ENCODE data around the gene TRAK1. TPM values are rescaled to one million over a fixed set of nuclear protein-coding genes. Genes with fewer than 3 reads are reported as not detected.
A peak's percentile ranks its signal among the peaks of the same experiment; 100 is the strongest.

The TRAK1 gene
- total RNA-seq, 1 experiment from 2014 or later = 41.0 TPM

DNA sequence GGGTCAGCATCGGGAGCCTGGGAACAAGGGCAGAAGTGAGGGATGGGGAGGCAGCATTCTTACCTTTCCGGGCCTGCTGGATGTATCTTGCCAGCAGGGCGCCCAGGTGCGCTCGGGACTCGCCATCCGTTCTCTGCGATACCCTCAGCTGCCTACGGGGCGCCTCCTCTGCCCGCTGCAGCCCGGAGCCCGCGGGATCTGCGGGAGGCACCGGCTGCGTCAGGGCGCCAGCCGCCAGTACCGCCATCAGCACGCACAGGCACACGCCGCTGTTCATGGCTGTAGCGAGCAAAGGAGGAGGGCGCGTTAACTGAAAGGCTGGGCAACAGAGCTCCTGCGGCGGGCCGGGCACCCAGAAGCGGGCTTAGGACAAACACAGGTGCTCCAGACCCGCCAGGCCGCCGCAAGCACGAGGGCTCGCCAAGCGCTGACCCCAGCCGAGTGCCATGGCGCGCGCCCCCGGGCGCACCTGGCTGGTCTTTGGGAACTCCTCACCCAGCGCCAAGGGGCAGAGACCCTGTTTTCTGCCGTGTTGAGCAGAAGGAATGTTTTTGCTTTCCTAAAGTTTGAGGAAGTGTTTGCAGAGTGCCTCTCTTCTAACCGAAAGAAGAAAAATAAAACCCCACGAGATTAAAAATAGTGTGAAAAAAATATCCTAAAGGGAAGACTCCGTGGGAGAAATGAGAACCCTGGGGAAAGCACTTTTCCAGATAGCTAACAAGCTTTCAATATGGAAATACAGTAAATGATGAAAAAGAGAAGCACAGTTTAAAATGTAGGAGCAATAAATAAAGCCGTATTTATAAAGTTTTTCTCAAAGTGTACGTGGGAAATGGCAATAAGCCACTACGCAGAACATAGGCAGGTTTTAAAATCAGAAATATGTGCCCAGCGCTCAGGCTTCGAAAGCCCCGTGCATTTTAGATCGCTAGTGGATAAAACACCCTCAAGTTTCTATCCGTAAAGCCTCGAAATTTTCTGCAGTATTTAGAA lies 172.5 kb downstream of the TRAK1 start (continued):
- TF ChIP-seq, protein P1, sequence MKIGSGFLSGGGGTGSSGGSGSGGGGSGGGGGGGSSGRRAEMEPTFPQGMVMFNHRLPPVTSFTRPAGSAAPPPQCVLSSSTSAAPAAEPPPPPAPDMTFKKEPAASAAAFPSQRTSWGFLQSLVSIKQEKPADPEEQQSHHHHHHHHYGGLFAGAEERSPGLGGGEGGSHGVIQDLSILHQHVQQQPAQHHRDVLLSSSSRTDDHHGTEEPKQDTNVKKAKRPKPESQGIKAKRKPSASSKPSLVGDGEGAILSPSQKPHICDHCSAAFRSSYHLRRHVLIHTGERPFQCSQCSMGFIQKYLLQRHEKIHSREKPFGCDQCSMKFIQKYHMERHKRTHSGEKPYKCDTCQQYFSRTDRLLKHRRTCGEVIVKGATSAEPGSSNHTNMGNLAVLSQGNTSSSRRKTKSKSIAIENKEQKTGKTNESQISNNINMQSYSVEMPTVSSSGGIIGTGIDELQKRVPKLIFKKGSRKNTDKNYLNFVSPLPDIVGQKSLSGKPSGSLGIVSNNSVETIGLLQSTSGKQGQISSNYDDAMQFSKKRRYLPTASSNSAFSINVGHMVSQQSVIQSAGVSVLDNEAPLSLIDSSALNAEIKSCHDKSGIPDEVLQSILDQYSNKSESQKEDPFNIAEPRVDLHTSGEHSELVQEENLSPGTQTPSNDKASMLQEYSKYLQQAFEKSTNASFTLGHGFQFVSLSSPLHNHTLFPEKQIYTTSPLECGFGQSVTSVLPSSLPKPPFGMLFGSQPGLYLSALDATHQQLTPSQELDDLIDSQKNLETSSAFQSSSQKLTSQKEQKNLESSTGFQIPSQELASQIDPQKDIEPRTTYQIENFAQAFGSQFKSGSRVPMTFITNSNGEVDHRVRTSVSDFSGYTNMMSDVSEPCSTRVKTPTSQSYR (CRISPR knock-in tag; IDR thresholded peaks at IDR 0.05) = no peak
- TF ChIP-seq ZNF423 (CRISPR knock-in tag; IDR thresholded peaks at IDR 0.05) = 0 out of 2 replicates have a peak, but pooled peaks have one; percentile 48
- TF ChIP-seq, protein P2, sequence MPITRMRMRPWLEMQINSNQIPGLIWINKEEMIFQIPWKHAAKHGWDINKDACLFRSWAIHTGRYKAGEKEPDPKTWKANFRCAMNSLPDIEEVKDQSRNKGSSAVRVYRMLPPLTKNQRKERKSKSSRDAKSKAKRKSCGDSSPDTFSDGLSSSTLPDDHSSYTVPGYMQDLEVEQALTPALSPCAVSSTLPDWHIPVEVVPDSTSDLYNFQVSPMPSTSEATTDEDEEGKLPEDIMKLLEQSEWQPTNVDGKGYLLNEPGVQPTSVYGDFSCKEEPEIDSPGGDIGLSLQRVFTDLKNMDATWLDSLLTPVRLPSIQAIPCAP (CRISPR knock-in tag; IDR thresholded peaks at IDR 0.05) = no peak

DNA sequence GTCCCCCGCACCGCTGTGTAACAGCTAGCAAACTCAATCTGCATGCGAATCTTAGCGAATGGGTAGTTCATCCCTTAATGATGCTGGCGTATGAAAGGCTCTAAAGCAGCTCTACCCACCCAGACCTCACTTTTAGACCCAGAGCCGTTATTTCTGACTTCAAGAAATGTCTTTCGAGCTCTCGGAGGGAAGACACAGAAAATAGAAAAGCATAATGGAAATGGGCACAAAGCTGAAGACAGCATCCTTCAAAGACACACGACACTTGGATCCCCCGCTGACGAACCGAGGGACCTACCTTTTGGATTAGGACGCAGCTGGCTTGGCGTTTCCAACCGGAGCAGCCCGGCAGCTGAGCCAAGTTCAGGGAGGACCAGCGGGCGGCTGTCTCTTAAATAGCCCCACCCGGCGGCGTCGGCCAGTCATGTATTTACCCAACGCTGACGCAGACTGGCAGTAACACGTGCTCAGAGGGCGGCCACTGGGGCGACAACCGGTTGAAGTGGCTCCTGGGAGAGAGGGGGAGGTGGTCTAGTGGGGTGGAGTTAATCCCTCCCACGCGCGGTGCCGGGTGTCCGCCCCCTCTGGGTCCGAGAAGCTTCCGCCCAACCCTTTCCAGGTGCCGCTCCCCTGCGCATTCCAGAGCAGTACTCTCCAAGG lies 173.4 kb downstream of the TRAK1 start:
- ChIA-PET CTCF (interaction anchor here (0.5 to 6.3 kb wide), 7 partner anchors 17 to 272 kb away, joined by 3 to 24 read pairs (median 6); no protein-coding TSS in a partner anchor), POLR2A (interaction anchor here (0.5 to 0.7 kb wide), 2 partner anchors 188 to 243 kb away, joined by 3 read pairs; no protein-coding TSS in a partner anchor)
- H3K4me1 Mint-ChIP-seq = peaks cover 18% of the 10 kb centered on the region
- DNase-seq (ENCODE audit: low spot score) (peak; percentile 70), ATAC-seq (peak; percentile 63)
- H3K4me3 Mint-ChIP-seq = peak overlapping the region; percentile 63
- peaks cover 54% of the 10 kb centered on the region for H3K27me3 Mint-ChIP-seq (ENCODE audit: low read depth)
- H3K27ac Mint-ChIP-seq = no peak overlapping the region
- H3K36me3 Mint-ChIP-seq = no peaks in the 10 kb centered on the region
- no peaks in the 10 kb centered on the region for H3K9me3 Mint-ChIP-seq
- TF ChIP-seq, protein P3, sequence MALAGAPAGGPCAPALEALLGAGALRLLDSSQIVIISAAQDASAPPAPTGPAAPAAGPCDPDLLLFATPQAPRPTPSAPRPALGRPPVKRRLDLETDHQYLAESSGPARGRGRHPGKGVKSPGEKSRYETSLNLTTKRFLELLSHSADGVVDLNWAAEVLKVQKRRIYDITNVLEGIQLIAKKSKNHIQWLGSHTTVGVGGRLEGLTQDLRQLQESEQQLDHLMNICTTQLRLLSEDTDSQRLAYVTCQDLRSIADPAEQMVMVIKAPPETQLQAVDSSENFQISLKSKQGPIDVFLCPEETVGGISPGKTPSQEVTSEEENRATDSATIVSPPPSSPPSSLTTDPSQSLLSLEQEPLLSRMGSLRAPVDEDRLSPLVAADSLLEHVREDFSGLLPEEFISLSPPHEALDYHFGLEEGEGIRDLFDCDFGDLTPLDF (CRISPR knock-in tag; IDR thresholded peaks at IDR 0.05) = no peak
- TF ChIP-seq, protein P4, sequence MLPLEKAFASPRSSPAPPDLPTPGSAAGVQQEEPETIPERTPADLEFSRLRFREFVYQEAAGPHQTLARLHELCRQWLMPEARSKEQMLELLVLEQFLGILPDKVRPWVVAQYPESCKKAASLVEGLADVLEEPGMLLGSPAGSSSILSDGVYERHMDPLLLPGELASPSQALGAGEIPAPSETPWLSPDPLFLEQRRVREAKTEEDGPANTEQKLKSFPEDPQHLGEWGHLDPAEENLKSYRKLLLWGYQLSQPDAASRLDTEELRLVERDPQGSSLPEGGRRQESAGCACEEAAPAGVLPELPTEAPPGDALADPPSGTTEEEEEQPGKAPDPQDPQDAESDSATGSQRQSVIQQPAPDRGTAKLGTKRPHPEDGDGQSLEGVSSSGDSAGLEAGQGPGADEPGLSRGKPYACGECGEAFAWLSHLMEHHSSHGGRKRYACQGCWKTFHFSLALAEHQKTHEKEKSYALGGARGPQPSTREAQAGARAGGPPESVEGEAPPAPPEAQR (CRISPR knock-in tag; IDR thresholded peaks at IDR 0.05) = no peak
- no peak for TF ChIP-seq ZNF138 (CRISPR knock-in tag; conservative IDR thresholded peaks at IDR 0.05)
- TF ChIP-seq, protein P5, sequence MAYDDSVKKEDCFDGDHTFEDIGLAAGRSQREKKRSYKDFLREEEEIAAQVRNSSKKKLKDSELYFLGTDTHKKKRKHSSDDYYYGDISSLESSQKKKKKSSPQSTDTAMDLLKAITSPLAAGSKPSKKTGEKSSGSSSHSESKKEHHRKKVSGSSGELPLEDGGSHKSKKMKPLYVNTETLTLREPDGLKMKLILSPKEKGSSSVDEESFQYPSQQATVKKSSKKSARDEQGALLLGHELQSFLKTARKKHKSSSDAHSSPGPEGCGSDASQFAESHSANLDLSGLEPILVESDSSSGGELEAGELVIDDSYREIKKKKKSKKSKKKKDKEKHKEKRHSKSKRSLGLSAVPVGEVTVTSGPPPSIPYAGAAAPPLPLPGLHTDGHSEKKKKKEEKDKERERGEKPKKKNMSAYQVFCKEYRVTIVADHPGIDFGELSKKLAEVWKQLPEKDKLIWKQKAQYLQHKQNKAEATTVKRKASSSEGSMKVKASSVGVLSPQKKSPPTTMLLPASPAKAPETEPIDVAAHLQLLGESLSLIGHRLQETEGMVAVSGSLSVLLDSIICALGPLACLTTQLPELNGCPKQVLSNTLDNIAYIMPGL (CRISPR knock-in tag; IDR thresholded peaks at IDR 0.05) = no peak
- no peak for TF ChIP-seq ZNF671 (CRISPR knock-in tag; IDR thresholded peaks at IDR 0.05)
- TF ChIP-seq FOXJ3 (CRISPR knock-in tag; IDR thresholded peaks at IDR 0.05; ENCODE audit: borderline replicate concordance) = no peak
- TF ChIP-seq, protein P6, sequence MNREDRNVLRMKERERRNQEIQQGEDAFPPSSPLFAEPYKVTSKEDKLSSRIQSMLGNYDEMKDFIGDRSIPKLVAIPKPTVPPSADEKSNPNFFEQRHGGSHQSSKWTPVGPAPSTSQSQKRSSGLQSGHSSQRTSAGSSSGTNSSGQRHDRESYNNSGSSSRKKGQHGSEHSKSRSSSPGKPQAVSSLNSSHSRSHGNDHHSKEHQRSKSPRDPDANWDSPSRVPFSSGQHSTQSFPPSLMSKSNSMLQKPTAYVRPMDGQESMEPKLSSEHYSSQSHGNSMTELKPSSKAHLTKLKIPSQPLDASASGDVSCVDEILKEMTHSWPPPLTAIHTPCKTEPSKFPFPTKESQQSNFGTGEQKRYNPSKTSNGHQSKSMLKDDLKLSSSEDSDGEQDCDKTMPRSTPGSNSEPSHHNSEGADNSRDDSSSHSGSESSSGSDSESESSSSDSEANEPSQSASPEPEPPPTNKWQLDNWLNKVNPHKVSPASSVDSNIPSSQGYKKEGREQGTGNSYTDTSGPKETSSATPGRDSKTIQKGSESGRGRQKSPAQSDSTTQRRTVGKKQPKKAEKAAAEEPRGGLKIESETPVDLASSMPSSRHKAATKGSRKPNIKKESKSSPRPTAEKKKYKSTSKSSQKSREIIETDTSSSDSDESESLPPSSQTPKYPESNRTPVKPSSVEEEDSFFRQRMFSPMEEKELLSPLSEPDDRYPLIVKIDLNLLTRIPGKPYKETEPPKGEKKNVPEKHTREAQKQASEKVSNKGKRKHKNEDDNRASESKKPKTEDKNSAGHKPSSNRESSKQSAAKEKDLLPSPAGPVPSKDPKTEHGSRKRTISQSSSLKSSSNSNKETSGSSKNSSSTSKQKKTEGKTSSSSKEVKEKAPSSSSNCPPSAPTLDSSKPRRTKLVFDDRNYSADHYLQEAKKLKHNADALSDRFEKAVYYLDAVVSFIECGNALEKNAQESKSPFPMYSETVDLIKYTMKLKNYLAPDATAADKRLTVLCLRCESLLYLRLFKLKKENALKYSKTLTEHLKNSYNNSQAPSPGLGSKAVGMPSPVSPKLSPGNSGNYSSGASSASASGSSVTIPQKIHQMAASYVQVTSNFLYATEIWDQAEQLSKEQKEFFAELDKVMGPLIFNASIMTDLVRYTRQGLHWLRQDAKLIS (CRISPR knock-in tag; IDR thresholded peaks at IDR 0.05; ENCODE audit: borderline replicate concordance) = no peak
- TF ChIP-seq NR3C1 (CRISPR knock-in tag; conservative IDR thresholded peaks at IDR 0.05; ENCODE audit: low read depth) = no peak
- no peak for TF ChIP-seq SMAD3 (CRISPR knock-in tag; IDR thresholded peaks at IDR 0.05; ENCODE audit: borderline replicate concordance)
- no peak for TF ChIP-seq NFYB (CRISPR knock-in tag; conservative IDR thresholded peaks at IDR 0.05; ENCODE audit: low read depth)
- TF ChIP-seq, protein P7, sequence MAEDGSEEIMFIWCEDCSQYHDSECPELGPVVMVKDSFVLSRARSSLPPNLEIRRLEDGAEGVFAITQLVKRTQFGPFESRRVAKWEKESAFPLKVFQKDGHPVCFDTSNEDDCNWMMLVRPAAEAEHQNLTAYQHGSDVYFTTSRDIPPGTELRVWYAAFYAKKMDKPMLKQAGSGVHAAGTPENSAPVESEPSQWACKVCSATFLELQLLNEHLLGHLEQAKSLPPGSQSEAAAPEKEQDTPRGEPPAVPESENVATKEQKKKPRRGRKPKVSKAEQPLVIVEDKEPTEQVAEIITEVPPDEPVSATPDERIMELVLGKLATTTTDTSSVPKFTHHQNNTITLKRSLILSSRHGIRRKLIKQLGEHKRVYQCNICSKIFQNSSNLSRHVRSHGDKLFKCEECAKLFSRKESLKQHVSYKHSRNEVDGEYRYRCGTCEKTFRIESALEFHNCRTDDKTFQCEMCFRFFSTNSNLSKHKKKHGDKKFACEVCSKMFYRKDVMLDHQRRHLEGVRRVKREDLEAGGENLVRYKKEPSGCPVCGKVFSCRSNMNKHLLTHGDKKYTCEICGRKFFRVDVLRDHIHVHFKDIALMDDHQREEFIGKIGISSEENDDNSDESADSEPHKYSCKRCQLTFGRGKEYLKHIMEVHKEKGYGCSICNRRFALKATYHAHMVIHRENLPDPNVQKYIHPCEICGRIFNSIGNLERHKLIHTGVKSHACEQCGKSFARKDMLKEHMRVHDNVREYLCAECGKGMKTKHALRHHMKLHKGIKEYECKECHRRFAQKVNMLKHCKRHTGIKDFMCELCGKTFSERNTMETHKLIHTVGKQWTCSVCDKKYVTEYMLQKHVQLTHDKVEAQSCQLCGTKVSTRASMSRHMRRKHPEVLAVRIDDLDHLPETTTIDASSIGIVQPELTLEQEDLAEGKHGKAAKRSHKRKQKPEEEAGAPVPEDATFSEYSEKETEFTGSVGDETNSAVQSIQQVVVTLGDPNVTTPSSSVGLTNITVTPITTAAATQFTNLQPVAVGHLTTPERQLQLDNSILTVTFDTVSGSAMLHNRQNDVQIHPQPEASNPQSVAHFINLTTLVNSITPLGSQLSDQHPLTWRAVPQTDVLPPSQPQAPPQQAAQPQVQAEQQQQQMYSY (CRISPR knock-in tag; IDR thresholded peaks at IDR 0.05) = no peak
